Fibroblast of lung (primary cell): ENCODE measurements around the gene GDF9. TPM values are rescaled to one million over a fixed set of nuclear protein-coding genes. Genes with fewer than 3 reads are reported as not detected.

Experiments
- DNase-seq, 2 donors: peaks; one replicate each; pipeline versions ENCODE4 v3.0.0 to v3.0.0-alpha.2; 2010; ENCODE audit warnings: low read depth in 2 of 2
- H2AFZ ChIP-seq: 2 replicates; pipeline ENCODE4 v1.5.1; 2012; ENCODE audit warnings: low read length, control low read depth, inconsistent platforms
- H3K27ac ChIP-seq: 2 replicates; pipeline ENCODE4 v1.5.1; 2011; ENCODE audit warnings: low read length, control low read depth; ENCODE audit not compliant: insufficient read depth
- H3K27me3 ChIP-seq: 2 replicates; pipeline ENCODE4 v1.5.1; 2011; ENCODE audit warnings: mild to moderate bottlenecking, low read length; ENCODE audit not compliant: control insufficient read depth, insufficient read depth
- H3K36me3 ChIP-seq: 2 replicates; pipeline ENCODE4 v1.5.1; 2011; ENCODE audit warnings: low read length; ENCODE audit not compliant: control insufficient read depth, insufficient read depth
- H3K4me1 ChIP-seq: 2 replicates; pipeline ENCODE4 v1.5.1; 2011; ENCODE audit warnings: low read length; ENCODE audit not compliant: control insufficient read depth, insufficient read depth; ENCODE audit errors: extremely low read depth
- H3K4me2 ChIP-seq: 2 replicates; pipeline ENCODE4 v1.5.1; 2011; ENCODE audit warnings: low read length, control low read depth; ENCODE audit not compliant: insufficient read depth; ENCODE audit errors: extremely low read depth
- H3K4me3 ChIP-seq, 4 experiments: fragments of 200-600 bp in 1 of 4; sonication (generic) in 1 of 4; replicated peaks in 1 of 4; 2 replicates each; pipeline ENCODE4 v1.5.1; 2011 to 2016; ENCODE audit warnings: low read length in 4 of 4, low read depth in 3 of 4, mild to moderate bottlenecking in 3 of 4, control low read depth in 2 of 4, inconsistent platforms in 1 of 4, mixed read lengths in 1 of 4; ENCODE audit not compliant: insufficient read depth in 1 of 4; ENCODE audit errors: control extremely low read depth in 1 of 4
- H3K79me2 ChIP-seq: 2 replicates; pipeline ENCODE4 v1.5.1; 2012; ENCODE audit warnings: mild to moderate bottlenecking, low read length, inconsistent platforms; ENCODE audit not compliant: control insufficient read depth, insufficient read depth
- H3K9ac ChIP-seq: 2 replicates; pipeline ENCODE4 v1.5.1; 2011; ENCODE audit warnings: mild to moderate bottlenecking, low read length, control low read depth; ENCODE audit not compliant: insufficient read depth
- H3K9me3 ChIP-seq: 2 replicates; pipeline ENCODE4 v1.5.1; 2012; ENCODE audit warnings: low read depth, low read length; ENCODE audit not compliant: control insufficient read depth, insufficient read depth
- H4K20me1 ChIP-seq: 2 replicates; pipeline ENCODE4 v1.5.1; 2011; ENCODE audit warnings: low read length; ENCODE audit not compliant: control insufficient read depth, insufficient read depth; ENCODE audit errors: extremely low read depth
- CTCF ChIP-seq, 2 donors: IDR thresholded peaks in 1 of 2; conservative IDR thresholded peaks in 1 of 2; 1 replicate in 1 of 2; 2 replicates in 1 of 2; pipeline ENCODE4 v1.5.1; 2011 to 2012; ENCODE audit warnings: low read length in 2 of 2, control low read depth in 1 of 2, inconsistent platforms in 1 of 2, low read depth in 1 of 2, mild to moderate bottlenecking in 1 of 2
- EZH2 ChIP-seq: IDR thresholded peaks from 2 replicates; pipeline ENCODE4 v1.5.1; 2012; ENCODE audit warnings: low read length, control low read depth, mild to moderate bottlenecking; ENCODE audit errors: missing control alignments
- polyA plus RNA-seq, 2 donors: library from polyadenylated mRNA; depleted of rRNA in 1 of 2; stranded (reverse) in 1 of 2; unstranded in 1 of 2; fragments of >200 nt; gene quantifications; 2 replicates each; pipeline ENCODE4 v1.2.1, GENCODE V29; 2011 to 2012; ENCODE audit warnings: missing spikeins in 1 of 2
- total RNA-seq: library from RNA; depleted of rRNA; stranded (reverse); fragments of >200 nt; gene quantifications from 2 replicates; pipeline ENCODE4 v1.2.1, GENCODE V29; 2014

The GDF9 gene
- total and polyA plus RNA-seq, 2 donors (not counting 1 experiment from before 2014, with no cell fraction given): 0.11 to 0.17 TPM

- H3K36me3 ChIP-seq: no peaks in the 10 kb centered on the region
- no peak overlapping the region for H3K4me3 ChIP-seq
- no peaks in the 10 kb centered on the region for H3K9me3 ChIP-seq
- H3K27me3 ChIP-seq: no peaks in the 10 kb centered on the region
- H3K4me2 ChIP-seq: no peak overlapping the region
- no peak for TF ChIP-seq CTCF (conservative IDR thresholded peaks at IDR 0.05 in 1 of 2, IDR thresholded peaks at IDR 0.05 in 1 of 2; ENCODE audit: low read depth in 1 of 2, low read length in 2 of 2)
- no peak for TF ChIP-seq EZH2
- H3K27ac ChIP-seq: no peak overlapping the region
- H3K4me1 ChIP-seq: peaks cover 2% of the 10 kb centered on the region
- no peaks in the 10 kb centered on the region for H3K79me2 ChIP-seq
- no peak overlapping the region for H2AFZ ChIP-seq
- no peak overlapping the region for H3K9ac ChIP-seq
- no peak for DNase-seq
- H4K20me1 ChIP-seq: no peaks in the 10 kb centered on the region
These were observed 44.9 kb downstream of the GDF9 start for GRCh38 chr5:132821350-132821749.

GRCh38 chr5:132820162-132820754, 46.0 kb downstream of the GDF9 start:
- H3K4me1 ChIP-seq: peaks cover 2% of the 10 kb centered on the region
- no peaks in the 10 kb centered on the region for H3K27me3 ChIP-seq
- no peaks in the 10 kb centered on the region for H3K79me2 ChIP-seq
- H3K9me3 ChIP-seq: no peaks in the 10 kb centered on the region
- no peak overlapping the region for H3K27ac ChIP-seq
- H3K36me3 ChIP-seq: no peaks in the 10 kb centered on the region
- peak; percentile 85 to 94 for DNase-seq
- TF ChIP-seq CTCF (conservative IDR thresholded peaks at IDR 0.05 in 1 of 2, IDR thresholded peaks at IDR 0.05 in 1 of 2; ENCODE audit: low read depth in 1 of 2, low read length in 2 of 2) (peak; percentile 84 to 91), EZH2 (no peak)
- peak overlapping the region; percentile 78 for H3K4me2 ChIP-seq
- H3K9ac ChIP-seq: no peak overlapping the region
- no peak overlapping the region for H3K4me3 ChIP-seq
- H2AFZ ChIP-seq: peak overlapping the region; percentile 38
- H4K20me1 ChIP-seq: no peaks in the 10 kb centered on the region

GRCh38 chr5:132819468-132819867, 46.8 kb downstream of the GDF9 start:
- Histone ChIP-seq H3K27me3 (no peaks in the 10 kb centered on the region), H3K79me2 (no peaks in the 10 kb centered on the region), H3K4me2 (no peak overlapping the region), H4K20me1 (no peaks in the 10 kb centered on the region), H3K4me3 (no peak overlapping the region), H2AFZ (no peak overlapping the region), H3K4me1 (peaks cover 2% of the 10 kb centered on the region), H3K36me3 (no peaks in the 10 kb centered on the region), H3K27ac (no peak overlapping the region), H3K9me3 (no peaks in the 10 kb centered on the region), H3K9ac (no peak overlapping the region)
- DNase-seq: no peak
- no peak for TF ChIP-seq EZH2
- TF ChIP-seq CTCF (conservative IDR thresholded peaks at IDR 0.05 in 1 of 2, IDR thresholded peaks at IDR 0.05 in 1 of 2; ENCODE audit: low read depth in 1 of 2, low read length in 2 of 2): no peak
